ENCODE measurements around the gene IQCE.

IQCE gene

DNA sequence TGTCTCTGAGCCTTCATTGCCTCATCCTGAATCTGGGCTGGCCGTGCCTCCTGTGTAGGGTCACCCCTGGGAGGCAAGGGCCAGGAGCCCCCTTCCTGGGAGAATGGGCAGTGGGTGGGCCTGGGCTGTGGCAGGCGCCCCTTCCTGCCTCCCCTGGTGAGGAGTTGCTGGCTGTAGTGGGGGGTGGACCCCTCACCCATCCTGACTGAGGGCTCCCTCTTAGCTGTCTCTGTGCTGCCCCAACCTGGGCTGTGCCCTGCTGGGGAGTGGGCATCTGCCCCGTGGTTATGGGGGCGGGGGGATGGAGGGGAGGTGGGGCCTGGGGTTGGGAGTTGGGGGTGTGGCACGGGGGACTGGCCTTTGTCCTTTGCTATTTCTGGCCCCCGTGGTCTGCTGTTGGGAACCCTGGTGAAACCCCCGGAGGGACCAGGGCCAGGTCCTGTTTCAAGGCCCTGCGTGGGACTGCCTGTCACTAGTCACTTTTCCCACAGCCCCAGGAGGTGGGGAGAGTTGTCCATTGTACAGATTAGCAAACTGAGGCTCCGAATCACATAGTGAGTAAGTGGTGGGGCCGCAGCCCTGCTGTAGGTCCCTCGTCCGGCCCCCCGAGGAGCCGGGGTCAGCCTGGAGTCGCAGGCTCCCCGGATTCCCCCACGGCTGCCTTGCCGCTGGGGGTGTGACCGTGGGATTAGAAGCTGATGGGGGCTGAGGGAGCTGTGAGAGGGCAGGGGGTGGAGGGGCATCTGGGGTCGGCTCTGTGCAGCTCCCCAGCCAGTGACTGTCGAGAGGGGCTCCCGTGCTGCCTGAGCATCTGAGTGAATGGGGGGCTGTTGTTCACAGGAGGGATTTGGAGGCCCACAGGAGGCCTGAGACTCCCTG, 75.7 kb downstream of the IQCE start:
- peak overlapping the region; percentile 93 to 98 (median 97) for H3K9ac ChIP-seq
- H3K4me2 ChIP-seq = peak overlapping the region; percentile 90 to 100 (median 98)
- peak overlapping the region; percentile 86 to 96 (median 94) for H3K27ac ChIP-seq
- no peaks in the 10 kb centered on the region for H3K27me3 ChIP-seq
- H3K36me3 ChIP-seq = peaks cover 14 to 30% (median 17%) of the 10 kb centered on the region in 11 experiments; a peak in 20 of 22 replicates
- peaks cover 30 to 75% (median 68%) of the 10 kb centered on the region in 11 experiments; a peak in 21 of 22 replicates for H4K20me1 ChIP-seq
- H3K4me3 ChIP-seq = peak overlapping the region; percentile 88 to 100 (median 99)
- no peaks in the 10 kb centered on the region for H3K9me3 ChIP-seq (replicated peaks in 1 of 11)
- H3K4me1 ChIP-seq = peaks cover 59 to 75% (median 68%) of the 10 kb centered on the region in 10 experiments
- TF ChIP-seq Cebpa-rat (IDR thresholded peaks at IDR 0.05) = no peak

DNA sequence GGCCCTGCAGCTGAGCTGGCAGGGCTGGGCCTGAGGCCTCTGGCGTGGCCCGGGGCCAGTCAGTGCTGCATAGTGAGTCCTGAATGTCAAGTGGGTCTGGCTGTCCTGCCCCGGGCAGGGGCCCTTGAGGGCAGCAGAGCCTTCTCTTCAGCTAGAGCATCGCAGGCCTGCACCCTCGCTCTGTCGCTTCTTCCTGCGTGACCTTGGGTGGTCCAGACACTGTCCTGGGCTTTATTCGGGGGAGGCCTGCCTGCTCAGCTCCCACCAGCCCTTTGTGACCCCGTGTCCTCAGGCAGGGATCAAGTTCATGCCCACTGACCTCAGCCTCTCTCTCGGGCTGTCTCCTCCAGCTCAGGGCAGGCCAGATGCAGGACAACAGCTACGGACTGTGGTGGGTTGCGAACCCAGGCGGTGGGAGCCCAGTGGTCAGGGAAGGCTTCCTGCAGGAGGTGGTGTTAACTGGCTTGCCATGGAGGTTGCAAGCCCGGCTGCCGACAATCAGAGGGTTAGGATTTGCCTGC, 76.4 kb downstream of the IQCE start:
- peak overlapping the region in 7 of 10 experiments; percentile 19 to 99 (median 88); a peak in 9 of 20 replicates for H3K4me3 ChIP-seq
- peak overlapping the region; percentile 90 to 100 (median 98) for H3K4me2 ChIP-seq
- H3K4me1 ChIP-seq = peaks cover 66 to 81% (median 75%) of the 10 kb centered on the region in 10 experiments
- TF ChIP-seq Cebpa-rat (IDR thresholded peaks at IDR 0.05) = no peak
- peaks cover 15 to 37% (median 21%) of the 10 kb centered on the region in 11 experiments; a peak in 20 of 22 replicates for H3K36me3 ChIP-seq
- peaks cover 36 to 82% (median 72%) of the 10 kb centered on the region in 11 experiments; a peak in 21 of 22 replicates for H4K20me1 ChIP-seq
- no peaks in the 10 kb centered on the region for H3K27me3 ChIP-seq
- H3K9ac ChIP-seq = peak overlapping the region; percentile 45 to 97 (median 85)
- H3K27ac ChIP-seq = peak overlapping the region in 10 of 11 experiments; percentile 39 to 95 (median 73); a peak in 17 of 22 replicates
- no peaks in the 10 kb centered on the region for H3K9me3 ChIP-seq (replicated peaks in 1 of 11)

DNA sequence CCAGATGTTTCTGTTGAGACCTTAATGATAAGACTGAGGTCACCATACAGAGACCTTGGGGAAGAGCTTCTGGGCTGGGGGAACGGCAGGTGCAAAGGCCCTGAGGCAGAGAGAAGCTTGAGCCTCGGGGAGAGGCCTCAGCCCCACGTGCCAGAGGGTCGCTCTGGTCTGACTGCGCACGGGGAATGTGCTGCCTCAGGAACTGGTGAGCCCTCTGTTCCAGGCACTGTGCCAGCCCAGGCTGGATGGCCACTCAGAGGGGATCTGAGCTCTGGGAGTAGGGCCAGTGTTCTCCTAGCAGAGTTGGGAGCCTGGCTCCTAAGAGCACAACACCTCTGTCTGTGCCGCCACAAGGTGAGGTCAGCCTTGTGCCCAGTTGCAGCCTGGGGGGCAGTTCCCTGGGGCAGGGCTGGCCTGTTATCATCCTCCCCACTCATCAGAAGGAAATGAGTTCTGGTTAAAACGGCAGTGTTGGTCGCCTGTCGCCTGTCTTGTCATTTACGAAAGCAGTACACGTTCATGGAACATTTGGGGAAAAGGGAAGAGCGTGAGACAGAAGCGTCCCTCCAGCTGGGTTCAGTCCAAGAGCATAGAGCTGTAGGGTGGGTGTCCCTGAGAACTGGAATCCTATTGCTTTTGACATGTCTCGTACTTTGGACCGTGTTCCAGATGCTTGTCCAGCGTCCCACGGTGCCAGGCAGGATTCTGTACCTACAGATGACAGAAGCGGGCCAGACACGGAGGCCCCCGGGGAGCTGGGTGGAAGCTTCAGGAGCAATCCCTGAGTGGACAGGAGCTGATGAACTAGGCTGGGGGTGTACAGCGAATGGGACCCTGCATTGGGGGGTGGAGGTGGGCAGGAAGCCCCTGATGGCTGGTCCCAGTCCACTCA, 77.3 kb downstream of the IQCE start:
- H3K4me1 ChIP-seq = peaks cover 73 to 82% (median 80%) of the 10 kb centered on the region in 10 experiments
- H3K27ac ChIP-seq = peak overlapping the region; percentile 77 to 98 (median 92)
- H3K9ac ChIP-seq = peak overlapping the region; percentile 39 to 97 (median 80); a peak in 20 of 22 replicates
- H3K9me3 ChIP-seq (replicated peaks in 1 of 11) = no peaks in the 10 kb centered on the region
- H3K36me3 ChIP-seq = peaks cover 15 to 38% (median 23%) of the 10 kb centered on the region in 11 experiments; a peak in 20 of 22 replicates
- TF ChIP-seq Cebpa-rat (IDR thresholded peaks at IDR 0.05) = no peak
- H3K4me3 ChIP-seq = peak overlapping the region in 8 of 10 experiments; percentile 41 to 98 (median 52); a peak in 11 of 20 replicates
- peak overlapping the region; percentile 90 to 100 (median 98) for H3K4me2 ChIP-seq
- no peaks in the 10 kb centered on the region for H3K27me3 ChIP-seq
- peaks cover 44 to 90% (median 73%) of the 10 kb centered on the region in 11 experiments; a peak in 21 of 22 replicates for H4K20me1 ChIP-seq

DNA sequence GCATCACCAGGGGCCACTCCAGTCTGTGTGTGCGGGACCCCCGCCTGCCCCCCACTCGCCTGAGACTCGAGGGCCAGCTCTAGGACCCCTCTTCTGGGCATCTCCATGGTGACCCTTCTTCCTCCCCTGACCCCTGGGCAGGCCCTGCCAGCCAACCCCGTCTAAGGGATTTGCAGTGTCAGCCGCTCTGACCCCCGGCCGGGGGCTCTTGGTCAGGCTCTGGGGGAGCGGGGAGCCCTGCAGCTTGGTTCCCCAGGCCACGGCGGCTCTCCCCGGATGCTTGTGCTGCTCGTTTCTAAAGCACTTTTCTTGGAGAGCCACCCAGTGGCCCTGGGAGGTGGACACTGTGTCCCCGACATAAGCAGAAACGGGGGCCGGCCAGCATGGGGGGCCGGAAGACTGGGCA, 78.3 kb downstream of the IQCE start:
- TF ChIP-seq Cebpa-rat (IDR thresholded peaks at IDR 0.05) = no peak
- peaks cover 15 to 38% (median 23%) of the 10 kb centered on the region in 11 experiments; a peak in 20 of 22 replicates for H3K36me3 ChIP-seq

DNA sequence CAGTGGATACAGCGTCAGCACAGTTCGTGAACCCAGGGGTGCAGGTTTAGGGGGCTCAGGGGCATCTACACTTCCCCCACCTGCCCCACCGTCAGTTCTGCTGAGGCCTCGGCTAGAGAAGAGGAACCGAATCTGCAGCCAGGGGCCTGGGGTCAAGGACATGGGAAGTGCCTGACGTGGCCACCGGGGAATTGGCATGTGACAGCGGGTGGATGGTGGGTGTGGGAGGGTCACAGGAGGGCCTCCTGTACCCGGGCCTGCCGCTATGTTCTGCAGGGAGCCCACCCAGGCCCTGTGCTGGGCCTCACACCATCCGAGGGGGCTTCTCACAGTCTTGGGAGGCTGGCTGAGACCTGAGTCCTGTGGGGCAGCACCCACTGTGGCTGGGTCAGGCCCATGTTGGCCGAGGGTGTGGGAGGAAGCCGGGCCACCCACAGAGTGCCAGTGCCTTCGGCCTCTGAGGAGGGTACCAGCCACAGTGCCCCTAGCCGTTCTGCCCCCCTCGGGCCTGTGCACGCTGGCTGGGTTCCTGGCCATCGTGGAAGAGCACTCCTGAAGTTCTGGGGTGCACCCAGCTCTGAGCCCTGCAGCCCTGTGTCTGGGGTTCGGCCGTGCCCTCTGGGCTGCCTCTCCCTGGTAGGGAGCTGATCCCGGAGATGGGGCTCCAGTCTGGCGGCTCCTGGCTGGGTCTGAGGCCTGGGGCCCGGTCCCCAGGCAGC, 78.9 kb downstream of the IQCE start:
- Histone ChIP-seq H3K9ac (peak overlapping the region; percentile 70 to 97 (median 80); a peak in 21 of 22 replicates), H3K4me1 (peaks cover 86 to 94% (median 93%) of the 10 kb centered on the region in 10 experiments), H3K27ac (peak overlapping the region; percentile 77 to 98 (median 92)), H3K4me3 (peak overlapping the region; percentile 37 to 98 (median 49); a peak in 19 of 20 replicates), H3K36me3 (peaks cover 15 to 38% (median 23%) of the 10 kb centered on the region in 11 experiments; a peak in 20 of 22 replicates), H4K20me1 (peaks cover 58 to 97% (median 82%) of the 10 kb centered on the region in 11 experiments; a peak in 21 of 22 replicates), H3K9me3 (replicated peaks in 1 of 11) (no peaks in the 10 kb centered on the region), H3K4me2 (peak overlapping the region; percentile 90 to 100 (median 98)), H3K27me3 (no peaks in the 10 kb centered on the region)
- TF ChIP-seq Cebpa-rat (IDR thresholded peaks at IDR 0.05) = no peak

More for the DNA sequence above, 78.3 kb downstream of the IQCE start:
- peak overlapping the region; percentile 90 to 100 (median 98) for H3K4me2 ChIP-seq
- H4K20me1 ChIP-seq = peaks cover 52 to 98% (median 76%) of the 10 kb centered on the region in 11 experiments; a peak in 21 of 22 replicates
- peak overlapping the region; percentile 39 to 97 (median 80); a peak in 21 of 22 replicates for H3K9ac ChIP-seq
- H3K27ac ChIP-seq = peak overlapping the region; percentile 77 to 98 (median 92)
- H3K4me3 ChIP-seq = peak overlapping the region; percentile 37 to 98 (median 49)
- H3K27me3 ChIP-seq = no peaks in the 10 kb centered on the region
- peaks cover 80 to 88% (median 87%) of the 10 kb centered on the region in 10 experiments for H3K4me1 ChIP-seq
- no peaks in the 10 kb centered on the region for H3K9me3 ChIP-seq (replicated peaks in 1 of 11)

DNA sequence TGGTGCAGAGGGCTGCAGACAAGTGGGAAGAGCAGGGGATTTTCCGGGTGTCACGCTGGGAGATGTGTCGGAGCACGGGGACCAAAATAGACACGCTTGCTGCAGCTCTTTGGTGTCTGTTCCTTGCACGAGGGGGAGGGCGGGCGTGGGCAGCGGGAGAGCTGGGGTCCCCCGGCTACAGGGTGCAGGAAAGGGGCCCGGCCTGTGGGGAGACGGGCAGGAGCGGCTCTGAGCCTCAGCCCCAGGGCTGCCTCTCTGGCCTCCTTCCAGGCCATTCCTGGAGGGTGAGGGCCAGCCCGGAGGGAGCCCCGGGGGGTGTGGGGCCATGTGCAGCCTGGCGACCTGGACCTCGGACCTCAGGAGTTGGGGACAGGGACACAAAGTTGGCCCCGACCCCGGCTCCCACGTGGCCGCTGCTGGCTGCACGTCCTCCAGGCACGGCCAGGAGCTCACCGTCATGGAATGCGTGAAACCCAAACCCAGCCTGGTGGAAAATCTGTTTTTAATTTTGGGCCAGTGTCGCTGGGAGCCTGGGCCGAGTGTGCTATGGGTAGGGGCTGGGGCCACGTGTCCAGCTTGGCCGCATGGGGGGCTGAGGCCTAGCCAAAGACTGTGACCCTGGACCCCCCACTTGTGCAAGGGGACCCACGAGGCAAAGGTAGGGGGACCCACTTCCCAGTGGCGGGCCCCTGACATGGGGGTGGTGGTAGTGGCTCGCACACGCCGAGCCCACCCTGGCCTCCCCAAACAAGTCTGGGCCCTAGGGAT, 79.6 kb downstream of the IQCE start:
- Histone ChIP-seq H3K4me3 (peak overlapping the region; percentile 37 to 98 (median 49); a peak in 16 of 20 replicates), H3K27ac (peak overlapping the region; percentile 77 to 98 (median 92); a peak in 21 of 22 replicates), H3K4me1 (peaks cover 93 to 100% (median 99%) of the 10 kb centered on the region in 10 experiments), H4K20me1 (peaks cover 54 to 91% (median 74%) of the 10 kb centered on the region in 11 experiments), H3K4me2 (peak overlapping the region; percentile 90 to 100 (median 98)), H3K36me3 (peaks cover 15 to 38% (median 23%) of the 10 kb centered on the region in 11 experiments; a peak in 20 of 22 replicates), H3K9ac (peak overlapping the region; percentile 70 to 97 (median 80)), H3K27me3 (no peaks in the 10 kb centered on the region), H3K9me3 (replicated peaks in 1 of 11) (no peaks in the 10 kb centered on the region)
- TF ChIP-seq Cebpa-rat (IDR thresholded peaks at IDR 0.05) = no peak

DNA sequence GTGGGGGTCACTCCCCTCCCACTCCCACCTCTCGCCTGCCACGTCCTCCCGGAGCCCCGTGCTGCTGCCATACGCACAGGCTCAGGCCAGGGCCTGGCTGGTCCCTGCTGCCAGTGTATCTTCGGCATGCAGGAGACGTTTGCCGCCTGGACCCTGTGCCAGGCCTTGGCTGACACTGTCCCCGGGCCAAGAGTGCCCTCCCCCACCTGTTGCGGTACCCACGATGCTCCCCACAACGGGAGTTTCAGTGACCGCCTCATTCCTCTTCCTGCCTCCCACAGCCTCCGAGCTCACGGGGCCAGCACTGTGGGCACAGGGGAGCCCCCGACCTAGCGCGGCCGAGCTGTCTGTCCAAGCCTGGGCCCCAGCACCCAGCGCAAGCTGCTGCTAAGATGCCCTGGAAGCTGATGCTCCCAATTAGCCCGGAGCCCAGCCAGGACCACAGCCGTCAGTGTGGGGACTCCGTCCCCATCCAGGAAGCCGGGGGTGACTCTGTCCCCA, 80.5 kb downstream of the IQCE start:
- H3K36me3 ChIP-seq = peaks cover 15 to 36% (median 23%) of the 10 kb centered on the region in 11 experiments; a peak in 20 of 22 replicates

More for the DNA sequence above, 80.5 kb downstream of the IQCE start:
- H3K27me3 ChIP-seq = no peaks in the 10 kb centered on the region
- peak overlapping the region; percentile 90 to 100 (median 98) for H3K4me2 ChIP-seq
- TF ChIP-seq Cebpa-rat (IDR thresholded peaks at IDR 0.05) = no peak
- peak overlapping the region; percentile 77 to 98 (median 92) for H3K27ac ChIP-seq
- H3K9ac ChIP-seq = peak overlapping the region; percentile 70 to 97 (median 80); a peak in 21 of 22 replicates
- H3K4me1 ChIP-seq = peaks cover 99 to 100% (median 99%) of the 10 kb centered on the region in 10 experiments
- peak overlapping the region in 4 of 10 experiments; percentile 46 to 98 (median 58); a peak in 8 of 20 replicates for H3K4me3 ChIP-seq
- H3K9me3 ChIP-seq (replicated peaks in 1 of 11) = no peaks in the 10 kb centered on the region
- H4K20me1 ChIP-seq = peaks cover 46 to 91% (median 74%) of the 10 kb centered on the region in 11 experiments

Measured in BLaER1 treated with 17β-estradiol and CSF1 and Interleukin-3, amounts not matched to agents 10 nM and 100 nM (cell line).